HG03175 (cell line): ENCODE data around the gene PRKCH.
"Not testable (repeated sequence)": the region's sequence is repeated elsewhere in the genome, so short reads cannot be mapped to it uniquely, and the experiment has no call there.

Experiments used
- ATAC-seq: cut with Tn5 transposase; IDR thresholded peaks from one replicate; pipeline ENCODE4 v1.9.1; 2021; ENCODE audit warnings: mild to moderate bottlenecking, moderate library complexity; ENCODE audit not compliant: unreplicated experiment

Gene PRKCH

DNA sequence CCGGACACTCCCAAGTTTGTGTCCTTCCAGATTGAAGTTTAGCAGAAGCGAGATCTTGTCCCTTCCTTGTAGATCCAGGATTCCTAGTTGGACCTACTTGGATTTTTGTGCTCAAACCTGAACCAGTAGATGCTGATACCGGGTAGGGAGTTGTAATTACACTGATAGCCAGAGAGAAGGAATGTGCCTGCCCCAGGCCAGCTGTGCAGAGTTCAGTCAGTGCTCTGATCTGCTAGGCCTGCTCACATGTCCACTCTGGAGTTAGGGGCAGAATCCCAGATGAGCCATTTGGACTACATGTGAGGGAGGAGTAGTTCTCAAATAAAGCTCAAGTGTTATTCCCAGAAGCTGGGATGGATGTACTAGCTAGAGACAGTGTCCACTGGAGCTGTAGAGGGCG, 65.7 kb downstream of the PRKCH start:
- no peak for ATAC-seq

DNA sequence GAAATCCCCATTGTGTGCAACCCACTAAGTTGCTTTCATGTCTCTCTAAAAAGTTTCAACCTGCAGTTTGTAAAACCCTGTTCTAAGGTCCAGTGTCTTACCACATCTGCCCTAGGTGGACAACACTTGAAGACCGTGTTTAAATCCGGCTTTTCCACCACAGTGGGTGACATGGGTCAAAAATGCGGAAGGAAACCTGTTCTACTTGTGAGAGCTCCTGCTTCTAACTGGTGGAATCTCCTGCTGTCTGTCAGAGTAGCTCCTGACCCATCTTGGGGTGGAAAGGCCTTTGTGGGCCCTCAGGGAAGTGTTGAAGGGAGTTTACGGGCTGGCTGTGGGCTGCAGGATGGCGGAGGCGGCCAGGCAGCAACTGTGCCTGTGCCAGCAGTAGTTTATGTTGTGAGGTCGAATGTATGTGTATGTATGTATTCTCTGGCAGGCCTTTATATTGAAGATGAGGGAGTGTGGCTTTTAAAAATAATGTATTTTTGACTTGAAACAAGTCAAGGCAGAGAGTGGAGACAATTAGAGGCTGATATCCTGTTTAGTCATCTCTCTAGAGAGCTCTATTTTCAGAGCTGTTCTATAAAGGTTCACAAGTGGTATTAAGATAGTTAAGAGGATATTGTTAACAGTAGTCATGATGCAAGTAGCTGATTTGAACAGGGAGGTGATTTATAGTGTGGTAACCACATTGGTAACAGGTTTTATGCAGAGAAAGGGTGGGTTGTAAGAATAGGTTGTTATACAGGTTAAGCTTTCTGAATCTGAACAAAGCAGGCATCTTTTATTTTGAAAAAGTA, 67.0 kb downstream of the PRKCH start:
- peak; percentile 76 for ATAC-seq

DNA sequence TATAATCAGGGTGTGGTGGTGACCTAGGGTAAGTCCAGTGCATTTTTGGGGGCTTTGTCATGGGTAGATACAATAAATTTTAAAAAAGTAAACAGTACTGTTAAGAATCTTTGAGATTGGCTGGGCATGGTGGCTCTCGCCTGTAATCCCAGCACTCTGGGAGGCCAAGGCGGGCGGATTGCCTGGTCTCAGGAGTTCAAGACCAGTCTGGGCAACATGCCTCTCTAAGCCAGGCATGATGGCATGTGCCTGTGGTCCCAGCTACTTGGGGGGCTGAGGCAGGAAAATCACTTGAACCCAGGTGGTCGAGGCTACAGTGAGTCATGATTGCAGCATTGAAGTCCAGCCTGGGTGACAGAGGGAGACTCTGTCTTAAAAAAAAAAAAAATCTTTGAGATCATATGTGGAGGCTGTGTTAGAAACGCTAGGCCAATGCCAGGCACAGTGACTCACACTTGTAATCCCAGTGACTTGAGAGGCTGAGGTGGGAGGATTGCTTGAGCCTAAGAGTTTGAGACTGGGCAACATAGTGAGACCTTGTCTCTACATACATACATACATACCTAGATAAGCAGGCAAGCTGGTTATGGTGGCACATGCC, 67.7 kb downstream of the PRKCH start:
- no peak for ATAC-seq

DNA sequence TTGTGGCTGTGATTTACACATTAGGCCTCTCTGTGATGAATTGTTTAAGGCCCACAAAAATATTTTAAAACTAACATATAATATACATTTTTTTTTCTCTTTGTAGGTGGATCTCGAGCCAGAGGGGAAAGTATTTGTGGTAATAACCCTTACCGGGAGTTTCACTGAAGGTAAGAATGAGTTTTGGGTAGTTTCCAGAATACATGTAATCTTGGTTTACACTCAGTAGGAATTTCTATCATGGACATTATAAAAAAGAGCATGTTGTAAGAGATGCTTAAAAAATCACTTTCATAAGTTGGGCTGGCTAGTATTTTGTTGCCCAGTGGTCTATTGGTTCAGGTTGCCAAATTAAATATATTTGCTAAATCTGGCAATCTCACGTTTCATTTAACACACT, 69.7 kb downstream of the PRKCH start:
- ATAC-seq, result no peak

DNA sequence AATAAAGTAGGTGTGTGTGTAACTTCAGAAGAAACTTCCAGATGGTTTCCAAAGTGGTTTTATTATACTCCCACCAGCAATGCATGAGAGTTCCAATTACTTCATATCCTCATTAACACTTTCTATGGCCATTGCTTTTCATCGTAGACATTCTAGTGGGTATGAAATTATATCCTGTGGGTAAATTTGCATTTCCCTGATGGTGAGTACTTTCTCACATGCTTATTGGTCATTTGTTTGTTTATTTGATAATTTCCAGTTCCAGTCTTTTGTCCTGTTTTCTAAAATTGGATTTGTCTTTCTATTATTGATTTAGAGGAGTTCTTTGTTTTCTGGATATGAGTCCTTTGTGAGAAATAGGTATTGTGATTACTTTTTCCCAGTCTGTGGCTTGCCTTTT, 70.9 kb downstream of the PRKCH start:
- ATAC-seq, result no peak

DNA sequence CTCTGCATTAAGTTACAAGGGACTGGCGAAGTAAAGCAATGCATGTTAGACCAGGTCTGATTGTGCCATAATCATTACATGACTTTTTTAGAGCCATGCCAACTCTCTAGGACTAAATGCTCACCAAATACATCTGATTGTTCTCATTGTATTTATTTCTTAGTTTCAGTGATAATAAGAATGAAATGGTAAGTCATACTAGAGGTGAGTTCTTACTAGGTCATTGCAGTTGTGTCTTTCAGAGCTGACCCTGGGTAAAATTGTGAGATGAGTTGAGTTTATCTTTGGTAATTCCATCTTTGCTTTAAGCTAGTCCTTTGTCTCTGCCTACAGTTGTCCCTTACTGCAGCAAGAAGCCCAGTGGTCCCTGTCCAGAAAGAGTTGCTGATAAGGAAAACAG, 73.2 kb downstream of the PRKCH start:
- no peak for ATAC-seq

DNA sequence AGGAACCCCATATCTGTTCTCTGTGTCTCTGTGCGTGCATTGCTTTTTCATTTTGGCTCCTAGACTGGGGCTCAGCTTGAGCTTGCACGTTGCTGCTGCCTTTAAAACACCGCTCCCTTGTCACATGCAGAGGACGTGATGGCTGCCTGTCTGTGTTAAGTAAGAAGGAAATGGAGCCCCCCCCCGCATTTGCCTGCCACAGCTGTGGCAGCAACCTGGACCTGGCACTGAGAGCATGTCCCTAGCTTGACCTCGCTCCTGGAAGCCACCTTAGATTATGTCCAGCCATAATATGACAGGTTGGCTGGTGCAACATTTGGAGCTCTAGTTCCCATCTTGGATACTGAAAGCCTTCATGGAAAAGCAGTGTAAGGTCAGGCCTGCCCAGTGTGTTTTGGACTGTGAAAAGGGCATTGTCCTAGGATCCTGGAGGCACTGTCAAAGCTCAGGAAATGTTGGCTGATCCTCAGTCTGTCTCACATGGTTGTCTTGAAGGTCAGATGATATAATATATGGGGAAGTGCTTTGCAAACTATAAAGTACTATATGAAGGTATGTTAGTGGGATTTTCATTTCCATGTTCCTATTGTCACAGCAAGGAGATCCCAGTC, 73.8 kb downstream of the PRKCH start:
- ATAC-seq, result no peak

DNA sequence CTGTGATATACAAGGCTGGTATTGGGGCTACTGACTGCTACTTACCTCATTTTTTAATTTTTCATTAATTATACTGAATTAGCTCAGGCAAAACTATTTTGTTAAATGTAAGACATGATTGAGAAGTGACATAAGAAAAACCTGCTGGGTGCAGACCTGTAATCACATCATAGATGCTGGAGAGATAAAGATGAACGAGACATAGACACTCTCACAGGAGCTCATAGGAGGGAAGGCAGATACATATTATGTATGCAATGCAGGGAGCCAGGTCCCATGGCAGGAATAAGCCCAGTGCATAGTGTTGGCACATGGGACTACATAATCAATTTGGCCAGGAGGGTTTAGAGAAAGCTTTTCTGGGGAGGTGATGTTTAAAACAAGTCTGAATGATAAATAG, 74.9 kb downstream of the PRKCH start:
- no peak for ATAC-seq

DNA sequence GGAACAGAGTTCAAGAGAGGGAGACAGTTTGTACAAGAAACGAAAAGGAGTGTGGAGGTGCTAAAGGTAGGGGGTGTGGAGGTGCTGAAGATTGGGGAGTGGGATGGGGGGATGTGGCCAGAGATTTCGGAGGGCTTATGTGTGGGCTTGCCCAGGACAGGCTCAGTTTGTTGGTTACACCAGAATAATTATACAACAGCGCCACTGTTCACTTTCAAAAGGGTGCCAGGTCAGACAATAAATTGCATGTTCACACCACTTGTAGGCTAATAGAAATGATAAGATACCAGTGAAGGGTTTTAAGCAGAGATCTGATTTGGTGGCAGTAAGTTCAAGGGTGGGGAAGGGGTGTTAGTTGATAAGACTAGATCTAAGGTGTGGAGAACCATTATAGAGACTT, 75.3 kb downstream of the PRKCH start:
- ATAC-seq, result no peak

DNA sequence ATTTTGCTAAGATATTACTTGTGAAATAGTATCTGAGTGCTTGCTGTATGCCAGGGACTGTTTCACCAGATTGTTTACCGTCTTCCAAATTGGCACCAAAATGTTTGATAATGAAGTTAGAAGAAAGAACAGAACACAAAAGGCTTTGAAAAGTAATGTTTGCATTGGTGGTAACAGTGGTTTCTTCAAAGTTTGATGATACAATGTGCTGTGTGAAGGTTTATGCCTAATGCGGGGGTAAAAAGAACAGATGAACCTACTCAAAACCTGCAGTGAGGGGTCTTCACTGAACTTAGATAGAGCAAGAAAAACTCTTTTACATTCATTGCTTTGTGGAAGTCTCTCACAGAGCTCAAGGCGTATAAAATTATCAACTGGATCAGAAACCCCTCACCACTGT, 76.2 kb downstream of the PRKCH start:
- no peak for ATAC-seq

DNA sequence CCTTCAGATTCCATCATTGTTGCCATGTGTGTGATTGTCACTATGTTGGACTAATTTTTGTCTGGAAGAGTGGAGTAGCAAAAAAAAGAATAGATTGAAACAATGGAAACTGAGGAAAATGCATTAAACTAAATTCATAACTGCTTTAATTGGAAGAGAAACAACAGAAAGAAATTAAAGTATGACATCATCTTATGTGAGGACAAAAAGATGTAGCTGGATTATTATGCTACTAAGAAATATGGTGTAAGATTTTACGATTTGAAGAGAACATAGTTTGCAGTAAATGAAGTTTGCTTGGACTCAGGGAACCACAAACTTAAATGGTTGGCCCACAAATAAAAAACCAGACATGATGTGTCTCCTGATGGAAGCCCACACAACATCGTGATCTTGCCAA, 76.8 kb downstream of the PRKCH start:
- no peak for ATAC-seq

DNA sequence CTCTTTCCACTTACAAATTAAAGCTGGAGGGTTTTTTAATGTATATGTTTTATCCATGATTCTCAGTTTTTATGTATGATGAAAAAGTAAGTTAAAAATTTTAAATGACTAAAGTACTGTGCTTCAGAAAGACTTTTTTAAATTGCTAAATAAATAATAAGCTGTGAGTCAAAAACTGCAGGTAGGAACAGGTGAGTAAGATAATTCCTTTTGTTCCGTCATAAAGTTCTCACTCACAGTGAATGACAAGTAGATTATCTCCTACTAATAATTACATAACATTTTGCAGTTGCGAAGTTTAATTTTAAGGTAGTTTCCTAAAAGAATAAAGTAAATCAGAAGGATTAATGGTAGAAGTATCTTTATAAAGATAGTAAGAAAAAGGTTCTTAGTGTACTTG, 78.0 kb downstream of the PRKCH start:
- no peak for ATAC-seq

DNA sequence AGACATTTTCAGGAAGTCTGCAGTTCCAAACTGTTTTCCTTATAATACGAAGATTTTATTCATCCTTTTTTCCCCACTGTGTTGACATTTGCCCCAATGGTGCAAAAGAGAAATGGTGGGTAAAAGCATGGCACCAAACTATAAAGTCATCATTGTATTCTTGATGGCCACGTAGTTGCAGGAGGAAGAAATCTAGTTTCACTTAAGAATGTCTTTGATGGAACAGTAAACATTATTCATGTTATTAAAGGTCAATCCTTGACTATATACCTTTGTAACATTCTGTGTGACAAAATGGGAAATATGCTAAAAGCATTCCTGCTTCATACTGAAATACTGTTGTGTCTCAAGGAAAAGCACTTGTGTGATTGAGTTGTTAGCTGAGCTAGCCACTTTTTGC, 80.1 kb downstream of the PRKCH start:
- no peak for ATAC-seq

DNA sequence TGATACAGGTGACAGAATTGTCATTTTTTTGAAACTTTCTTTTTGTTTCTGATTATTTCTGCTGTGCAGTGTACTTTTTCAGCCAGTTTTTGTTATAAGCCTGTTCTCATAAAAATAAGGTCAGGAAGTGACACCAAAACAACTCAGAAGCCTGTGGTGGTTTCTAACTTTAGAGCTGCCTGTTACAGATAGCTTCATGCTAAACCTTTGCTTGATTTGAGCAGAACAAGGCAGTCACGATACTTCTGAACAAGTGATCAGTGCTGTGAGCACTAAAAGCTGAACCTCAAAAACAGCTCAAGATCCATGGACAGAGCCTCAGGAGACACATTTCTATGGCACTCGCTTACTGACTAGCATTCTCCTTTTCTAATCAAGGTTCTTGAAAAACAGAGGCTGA, 82.0 kb downstream of the PRKCH start:
- ATAC-seq, result no peak

DNA sequence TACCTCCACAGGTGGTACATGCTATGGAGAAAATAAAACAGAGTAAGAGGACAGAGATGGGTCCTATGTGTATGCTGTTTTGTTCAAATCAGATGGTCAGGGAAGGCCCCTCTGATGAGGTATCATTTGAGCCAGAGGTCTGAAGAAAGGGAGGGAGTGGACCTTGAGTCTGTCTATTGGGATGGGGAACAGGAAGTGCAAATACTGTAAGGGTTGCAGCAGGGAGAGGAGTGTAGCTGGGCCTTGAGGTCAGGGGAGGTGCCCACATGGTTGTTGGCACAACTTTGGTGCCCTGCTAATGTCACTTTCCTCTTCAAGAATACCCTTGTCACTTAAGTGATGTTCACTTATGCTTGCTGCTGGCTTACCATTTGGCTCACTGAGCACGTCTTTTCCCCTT, 83.3 kb downstream of the PRKCH start:
- ATAC-seq, result no peak

DNA sequence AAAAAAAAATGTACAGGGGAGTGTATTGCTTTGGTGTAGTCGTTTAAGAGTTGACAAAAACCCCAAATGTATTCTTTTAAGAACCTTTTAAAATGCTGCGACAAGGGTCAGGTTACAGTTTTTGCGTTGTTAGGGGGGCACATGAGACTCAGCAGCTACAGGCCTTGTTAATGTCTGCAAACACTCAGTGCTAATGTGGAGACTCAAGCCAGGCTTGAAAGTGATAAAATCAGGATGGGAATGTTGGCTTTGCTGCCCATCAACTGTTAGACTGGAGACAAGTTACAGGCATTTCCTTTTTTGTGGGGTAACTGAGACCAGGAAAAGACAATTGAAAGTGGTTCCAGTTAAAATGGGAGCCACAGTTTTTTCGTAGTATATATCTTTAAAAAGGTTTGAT, 84.8 kb downstream of the PRKCH start:
- ATAC-seq, result no peak

DNA sequence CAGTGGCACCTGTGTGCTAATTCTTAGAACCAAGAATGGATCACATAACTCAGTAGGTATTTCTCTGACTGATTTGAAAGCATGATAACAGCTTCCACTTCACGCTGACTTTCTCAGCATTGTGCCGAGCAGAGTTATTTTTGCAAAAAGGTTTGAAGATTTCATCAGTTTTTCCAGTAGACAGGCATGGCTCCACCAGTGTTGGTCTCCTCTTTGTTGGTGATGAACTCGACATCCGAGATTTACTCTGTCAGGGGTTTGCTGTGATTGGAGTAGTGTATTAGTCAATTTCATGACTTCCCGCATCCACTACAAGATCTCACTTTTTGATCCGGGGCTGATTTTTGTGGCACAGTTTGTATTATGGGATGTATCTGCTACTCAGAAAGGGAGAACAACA, 85.3 kb downstream of the PRKCH start:
- no peak for ATAC-seq

DNA sequence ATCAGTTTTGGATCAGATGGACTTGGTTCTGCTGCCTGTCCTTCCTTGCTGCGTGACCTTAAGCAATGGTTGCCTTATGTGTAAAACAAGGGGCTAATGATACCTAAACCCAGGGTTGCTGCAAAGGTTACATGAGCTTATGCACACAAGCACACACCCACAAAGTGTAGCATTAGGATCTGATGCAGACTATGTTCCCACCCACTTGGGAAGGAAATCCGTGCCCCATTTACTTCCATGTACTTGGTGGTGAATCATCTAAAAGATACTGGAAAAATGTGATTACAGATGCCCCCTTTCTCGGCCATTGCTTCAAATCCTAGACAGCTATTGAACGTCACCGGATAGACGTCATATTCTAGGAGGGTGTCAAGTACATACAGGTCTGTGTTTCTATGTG, 87.1 kb downstream of the PRKCH start:
- ATAC-seq, result no peak

DNA sequence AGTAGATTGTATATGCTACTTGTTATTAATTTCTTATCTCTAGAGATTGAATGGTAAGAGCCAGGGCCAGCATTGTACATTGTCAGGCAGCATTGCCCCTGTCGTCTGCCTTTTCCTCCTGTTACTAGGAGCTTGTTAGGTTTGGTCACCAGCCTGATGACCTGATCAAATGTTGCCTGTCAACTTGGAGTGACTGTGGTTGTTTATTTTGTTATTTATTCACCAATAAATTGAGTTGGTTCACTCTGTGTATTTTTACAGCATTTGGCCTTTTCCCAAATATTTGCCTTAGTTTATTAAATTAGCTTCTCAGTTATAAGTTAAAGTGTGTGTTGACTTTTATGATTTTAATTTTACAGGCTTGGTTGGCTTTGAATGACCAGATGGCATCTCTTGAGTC, 88.4 kb downstream of the PRKCH start:
- no peak for ATAC-seq

DNA sequence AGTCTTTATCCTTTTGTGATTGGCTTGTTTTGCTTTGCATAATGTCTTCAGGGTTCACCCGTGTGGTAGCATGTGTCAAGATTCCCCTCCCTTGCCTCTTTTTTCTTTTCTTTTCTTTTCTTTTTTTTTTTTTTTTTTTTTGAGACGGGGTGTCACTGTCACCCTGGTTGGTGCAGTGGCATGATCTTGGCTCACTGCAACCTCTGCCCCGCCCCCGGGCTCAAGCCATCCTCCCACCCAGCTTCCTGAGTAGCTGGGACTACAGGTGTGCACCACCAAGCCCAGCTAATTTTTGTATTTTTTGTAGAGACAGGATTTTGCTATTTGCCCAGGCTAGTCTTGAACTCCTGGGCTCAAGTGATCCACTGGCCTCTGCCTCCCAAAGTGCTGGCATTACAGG, 94.6 kb downstream of the PRKCH start:
- ATAC-seq, result not testable (repeated sequence)

DNA sequence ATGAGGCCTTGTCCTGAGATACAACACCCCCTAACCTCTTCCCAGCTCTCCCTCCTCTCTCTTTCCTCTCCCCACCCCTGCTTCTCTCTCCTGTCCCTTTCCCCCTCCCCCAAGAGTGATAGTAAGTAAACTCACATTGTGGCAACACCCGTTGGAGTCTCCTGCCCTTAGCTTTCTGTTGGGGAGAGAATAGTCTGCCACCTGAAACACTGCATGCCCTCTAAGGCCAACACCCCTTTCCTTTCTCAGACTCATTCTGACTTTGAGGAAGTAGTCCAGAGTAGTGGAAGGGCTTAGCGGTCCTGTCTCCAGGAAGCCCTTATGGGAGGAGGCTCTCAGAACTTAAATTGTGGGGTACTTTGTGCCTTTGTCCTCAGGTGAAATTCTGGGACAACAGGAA, 95.2 kb downstream of the PRKCH start:
- no peak for ATAC-seq

DNA sequence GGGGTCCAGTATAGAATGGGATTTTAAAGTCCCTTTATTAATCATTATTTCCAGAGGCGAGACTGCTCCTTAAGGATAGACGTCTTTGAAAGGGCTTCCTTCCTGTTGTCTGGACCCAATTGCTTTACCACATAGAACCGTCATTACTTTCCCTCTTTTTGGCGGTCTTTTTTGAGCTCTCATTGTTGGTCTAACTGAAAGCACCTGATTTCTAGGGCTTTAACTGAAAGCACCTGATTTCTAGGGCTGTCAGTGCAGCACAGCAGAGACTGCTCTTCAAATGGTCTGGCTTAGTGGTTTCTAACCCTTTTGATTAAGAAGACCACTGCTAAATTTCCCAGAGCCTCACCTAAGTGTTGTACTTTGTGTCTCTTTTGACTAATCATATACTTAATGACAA, 95.8 kb downstream of the PRKCH start:
- no peak for ATAC-seq
